Measurements from ENCODE around the gene NADK2. TPM values are rescaled to one million over a fixed set of nuclear protein-coding genes. Genes with fewer than 3 reads are reported as not detected.
A peak's percentile ranks its signal among the peaks of the same experiment; 100 is the strongest.

The NADK2 gene
- total and polyA plus RNA-seq, 8 donors = 9.1 to 132 (median 27.0) TPM

- no peak overlapping the region for H3K4me3 ChIP-seq
- DNase-seq = no peak
- H3K4me1 ChIP-seq = peaks cover 0 to 6% (median 0%) of the 10 kb centered on the region in 4 donors
- peaks cover 11 to 75% (median 64%) of the 10 kb centered on the region in 4 donors for H3K36me3 ChIP-seq
- H3K27me3 ChIP-seq = no peaks in the 10 kb centered on the region
- intact Hi-C loops (cut with DNase I; ENCODE audit: low total_unique reads) = no loop called here
- H3K9me3 ChIP-seq = no peaks in the 10 kb centered on the region
- no peak overlapping the region for H3K27ac ChIP-seq
- WGBS, 5 donors = 93 to 99% (median 96%) methylated on average over 3 of the region's 3 CpGs
- TF ChIP-seq EP300 (IDR thresholded peaks at IDR 0.05) (no peak), CTCF (IDR thresholded peaks at IDR 0.05) (no peak), POLR2A (IDR thresholded peaks at IDR 0.05) (no peak), POLR2AphosphoS5 (IDR thresholded peaks at IDR 0.05) (no peak)
Measured at GRCh38 chr5:36178524-36178890, 63.2 kb downstream of the NADK2 start.

DNA sequence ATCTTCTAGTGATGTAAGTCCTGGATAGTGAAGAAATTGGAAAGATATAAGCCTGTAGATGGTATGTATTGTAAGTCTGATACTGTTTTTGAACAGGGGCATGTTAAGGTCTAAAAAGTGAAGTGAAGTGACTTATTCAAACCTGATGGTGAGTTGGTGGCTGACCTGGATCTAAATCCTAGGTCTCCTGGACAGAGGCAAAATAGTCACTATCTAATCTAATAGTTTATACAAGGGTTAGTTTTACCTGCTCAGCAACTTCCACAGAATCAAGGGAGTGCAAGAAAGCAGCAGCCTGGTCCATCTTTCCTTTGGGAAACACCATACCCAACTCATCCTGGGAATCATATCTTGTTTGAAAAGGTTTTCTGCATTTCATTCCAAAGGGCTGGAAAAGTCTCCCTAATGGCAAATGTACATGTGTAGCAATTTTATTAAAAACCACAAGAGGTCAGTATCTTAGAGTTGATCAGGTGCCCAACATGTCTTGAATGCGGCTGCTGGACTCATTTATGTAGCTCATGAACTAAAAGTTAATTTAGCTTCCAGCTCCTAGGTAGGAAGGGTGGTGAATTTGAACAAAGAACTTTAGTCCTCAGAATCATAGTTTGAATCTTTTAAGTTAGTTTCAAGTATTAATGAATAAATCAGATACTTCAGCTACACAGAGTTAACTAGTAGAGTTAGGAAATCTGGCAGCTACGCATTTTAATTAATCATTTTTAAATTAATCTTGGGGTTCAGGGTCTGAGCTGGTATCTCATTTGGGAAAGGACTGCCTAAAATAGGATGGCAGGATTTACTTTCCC is 63.8 kb downstream of the NADK2 start:
- intact Hi-C loops (cut with DNase I; ENCODE audit: low total_unique reads) = no loop called here
- TF ChIP-seq POLR2AphosphoS5 (IDR thresholded peaks at IDR 0.05) (no peak), POLR2A (IDR thresholded peaks at IDR 0.05) (no peak), EP300 (IDR thresholded peaks at IDR 0.05) (no peak), CTCF (IDR thresholded peaks at IDR 0.05) (peak in 5 of 7 experiments; percentile 27 to 61 (median 48))
- Histone ChIP-seq H3K9me3 (no peaks in the 10 kb centered on the region), H3K4me1 (peaks cover 0 to 6% (median 0%) of the 10 kb centered on the region in 4 donors), H3K27ac (no peak overlapping the region), H3K27me3 (no peaks in the 10 kb centered on the region), H3K36me3 (peaks cover 11 to 77% (median 68%) of the 10 kb centered on the region in 4 donors), H3K4me3 (no peak overlapping the region)
- DNase-seq = peak in 1 of 2 donors; percentile 62
- WGBS, 5 donors = 55 to 67% (median 59%) methylated on average over 2 of the region's 2 CpGs

GRCh38 chr5:36177154-36177553 is 64.6 kb downstream of the NADK2 start:
- Histone ChIP-seq H3K27ac (no peak overlapping the region), H3K9me3 (no peaks in the 10 kb centered on the region), H3K4me3 (no peak overlapping the region), H3K4me1 (peaks cover 0 to 6% (median 0%) of the 10 kb centered on the region in 4 donors), H3K27me3 (no peaks in the 10 kb centered on the region), H3K36me3 (peaks cover 11 to 77% (median 71%) of the 10 kb centered on the region in 4 donors)
- intact Hi-C loops (cut with DNase I; ENCODE audit: low total_unique reads) = no loop called here
- no peak for TF ChIP-seq POLR2AphosphoS5 (IDR thresholded peaks at IDR 0.05)
- TF ChIP-seq POLR2A (IDR thresholded peaks at IDR 0.05) = no peak
- TF ChIP-seq EP300 (IDR thresholded peaks at IDR 0.05) = no peak
- no peak for TF ChIP-seq CTCF (IDR thresholded peaks at IDR 0.05)
- WGBS, 5 donors = 55 to 76% (median 70%) methylated on average over 2 of the region's 2 CpGs
- no peak for DNase-seq

DNA sequence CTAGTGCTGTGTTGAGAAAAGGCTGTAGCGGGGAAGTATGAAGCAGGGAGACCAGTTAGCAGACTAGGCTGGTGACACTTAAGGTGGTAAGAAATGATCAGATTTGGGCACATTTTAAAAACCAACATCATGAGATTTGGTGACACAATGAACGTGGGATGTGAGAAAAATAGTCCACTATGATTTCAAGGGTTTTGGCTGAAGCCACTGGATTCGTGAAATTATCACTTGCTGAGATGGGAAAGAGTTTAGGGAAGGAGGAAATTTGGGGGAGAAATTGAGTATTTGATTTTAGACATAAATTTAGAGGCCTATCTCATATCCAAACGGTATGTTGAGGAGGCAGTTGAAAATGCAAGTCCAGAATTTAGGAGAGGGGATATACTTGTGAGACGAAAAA is 66.7 kb downstream of the NADK2 start:
- intact Hi-C loops (cut with DNase I; ENCODE audit: low total_unique reads) = no loop called here
- 81 to 88% (median 84%) methylated on average over 5 of the region's 5 CpGs for WGBS, 5 donors

DNA sequence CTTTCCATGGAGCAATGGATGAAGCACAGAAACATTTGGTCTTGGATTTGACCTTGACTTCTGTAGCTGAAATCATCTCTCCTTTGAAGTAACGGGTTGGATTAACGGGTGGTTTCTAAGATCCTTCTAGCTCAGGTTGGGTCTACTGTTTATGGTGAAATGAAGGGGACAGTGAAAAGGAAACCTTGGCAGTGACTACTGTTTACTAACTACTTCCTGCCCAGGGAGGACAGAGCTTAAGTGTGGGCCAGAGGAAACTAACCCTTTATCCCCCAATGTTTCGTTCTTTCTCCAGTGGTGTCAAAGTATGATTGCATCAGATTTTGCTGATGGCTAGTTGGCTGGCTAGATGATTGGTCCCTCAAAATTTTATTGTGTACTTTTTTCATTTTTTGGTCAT is 67.6 kb downstream of the NADK2 start:
- Histone ChIP-seq H3K4me1 (peaks cover 0 to 6% (median 0%) of the 10 kb centered on the region in 4 donors), H3K9me3 (no peaks in the 10 kb centered on the region), H3K27ac (no peak overlapping the region), H3K4me3 (no peak overlapping the region), H3K27me3 (no peaks in the 10 kb centered on the region), H3K36me3 (peaks cover 11 to 79% (median 72%) of the 10 kb centered on the region in 4 donors)
- intact Hi-C loops (cut with DNase I; ENCODE audit: low total_unique reads) = no loop called here
- DNase-seq = no peak
- no peak for TF ChIP-seq POLR2AphosphoS5 (IDR thresholded peaks at IDR 0.05)
- 63 to 76% (median 67%) methylated on average over 3 of the region's 3 CpGs for WGBS, 5 donors

More for the DNA sequence above, 66.7 kb downstream of the NADK2 start:
- H3K27ac ChIP-seq = no peak overlapping the region
- H3K27me3 ChIP-seq = no peaks in the 10 kb centered on the region
- H3K36me3 ChIP-seq = peaks cover 11 to 79% (median 71%) of the 10 kb centered on the region in 4 donors
- no peak overlapping the region for H3K4me3 ChIP-seq
- peaks cover 0 to 6% (median 0%) of the 10 kb centered on the region in 4 donors for H3K4me1 ChIP-seq
- no peak for TF ChIP-seq POLR2AphosphoS5 (IDR thresholded peaks at IDR 0.05)
- TF ChIP-seq POLR2A (IDR thresholded peaks at IDR 0.05) = no peak
- no peaks in the 10 kb centered on the region for H3K9me3 ChIP-seq
- no peak for DNase-seq
